DMS 273 (cell line): ENCODE measurements around the gene NUP62.
"Not testable (repeated sequence)": the region's sequence is repeated elsewhere in the genome, so short reads cannot be mapped to it uniquely, and the experiment has no call there.

Source experiments
- DNase-seq: peaks from one replicate; lab custom pipeline; 2025; ENCODE audit not compliant: unreplicated experiment; lab: John Stamatoyannopoulos, UW

The NUP62 gene, protein sequence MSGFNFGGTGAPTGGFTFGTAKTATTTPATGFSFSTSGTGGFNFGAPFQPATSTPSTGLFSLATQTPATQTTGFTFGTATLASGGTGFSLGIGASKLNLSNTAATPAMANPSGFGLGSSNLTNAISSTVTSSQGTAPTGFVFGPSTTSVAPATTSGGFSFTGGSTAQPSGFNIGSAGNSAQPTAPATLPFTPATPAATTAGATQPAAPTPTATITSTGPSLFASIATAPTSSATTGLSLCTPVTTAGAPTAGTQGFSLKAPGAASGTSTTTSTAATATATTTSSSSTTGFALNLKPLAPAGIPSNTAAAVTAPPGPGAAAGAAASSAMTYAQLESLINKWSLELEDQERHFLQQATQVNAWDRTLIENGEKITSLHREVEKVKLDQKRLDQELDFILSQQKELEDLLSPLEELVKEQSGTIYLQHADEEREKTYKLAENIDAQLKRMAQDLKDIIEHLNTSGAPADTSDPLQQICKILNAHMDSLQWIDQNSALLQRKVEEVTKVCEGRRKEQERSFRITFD

DNA sequence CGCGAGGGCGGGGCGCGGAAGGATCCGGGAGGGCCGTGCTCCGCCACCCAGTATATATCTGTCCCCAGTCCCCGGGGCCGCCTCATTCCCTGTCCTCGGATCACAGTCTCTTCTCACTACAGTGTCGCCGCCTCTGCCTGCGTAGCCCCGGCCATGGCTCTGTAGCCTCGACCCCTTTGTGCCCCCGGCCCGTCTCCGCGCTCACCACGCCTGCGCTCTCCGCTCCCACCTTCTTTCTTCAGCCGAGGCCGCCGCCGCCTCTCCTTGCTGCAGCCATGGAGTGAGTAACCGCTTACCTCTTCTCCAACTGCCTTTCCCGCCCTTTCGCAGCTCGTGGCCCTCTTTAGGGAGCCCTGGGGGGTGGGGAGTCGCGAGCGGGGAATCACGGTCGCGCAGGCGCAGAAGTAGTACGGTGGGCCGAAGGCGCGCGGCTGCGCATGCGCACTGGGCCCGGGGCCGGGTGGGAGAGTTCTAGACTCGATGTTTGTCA, at the start of gene NUP62, which contains the start of gene ATF5:
TSS of gene NUP62 (minus strand) at position 384 of the 490 bp plus-strand sequence. CDS start 19,697 bp downstream, outside the sequence.
TSS of gene ATF5 (plus strand) at position 85 of the 490 bp plus-strand sequence. CDS start 1,646 bp downstream, outside the sequence.
- DNase-seq = peak; percentile 97

- no peak for DNase-seq
Measured at GRCh38 chr19:49978324-49978723, 49.0 kb upstream of the NUP62 start.

- DNase-seq = no peak
Measured at GRCh38 chr19:49977881-49978280, 48.6 kb upstream of the NUP62 start.

- no peak for DNase-seq
Measured at GRCh38 chr19:49977076-49977475, 47.8 kb upstream of the NUP62 start.

- DNase-seq = no peak
Measured at GRCh38 chr19:49976496-49976895, 47.2 kb upstream of the NUP62 start.

GRCh38 chr19:49975051-49975450, 45.7 kb upstream of the NUP62 start:
- no peak for DNase-seq

DNA sequence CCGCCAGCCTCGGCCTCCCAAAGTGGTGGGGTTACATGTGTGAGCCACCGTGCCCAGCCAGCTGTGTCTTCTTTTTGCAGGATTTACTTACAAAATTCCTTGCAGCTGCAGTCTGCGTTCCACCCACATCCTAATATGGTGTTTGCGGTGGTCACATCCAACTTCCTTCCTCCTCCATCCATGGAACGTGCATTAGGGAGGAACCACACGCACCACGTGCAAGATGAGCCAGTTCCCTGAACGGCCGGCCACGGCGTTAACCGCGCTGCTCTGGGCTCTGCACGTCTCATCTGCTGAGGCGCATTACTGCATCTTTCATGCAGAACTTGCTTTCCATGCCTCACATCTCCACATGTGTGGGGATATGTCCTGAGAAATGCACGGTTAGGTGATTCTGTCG, 44.7 kb upstream of the NUP62 start:
- DNase-seq = no peak

GRCh38 chr19:49972841-49973240, 43.5 kb upstream of the NUP62 start:
- DNase-seq = no peak

DNA sequence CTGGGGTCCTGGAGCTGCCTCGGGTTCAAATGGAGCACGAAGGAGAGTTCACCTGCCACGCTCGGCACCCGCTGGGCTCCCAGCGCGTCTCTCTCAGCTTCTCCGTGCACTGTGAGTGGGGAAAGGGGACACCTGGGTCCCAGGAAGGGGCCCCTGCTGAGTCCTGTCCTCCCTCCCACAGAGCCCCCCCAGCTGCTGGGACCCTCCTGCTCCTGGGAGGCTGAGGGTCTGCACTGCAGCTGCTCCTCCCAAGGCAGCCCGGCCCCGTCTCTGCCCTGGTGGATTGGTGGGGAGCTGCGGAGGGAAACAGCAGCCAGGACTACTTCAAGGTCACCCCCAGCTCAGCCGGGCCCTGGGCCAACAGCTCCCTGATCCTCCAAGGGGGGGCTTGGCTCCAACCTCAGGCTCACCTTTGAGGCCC, 42.7 kb upstream of the NUP62 start:
- no peak for DNase-seq

GRCh38 chr19:49969355-49969754, 40.1 kb upstream of the NUP62 start:
- not testable (repeated sequence) for DNase-seq

DNA sequence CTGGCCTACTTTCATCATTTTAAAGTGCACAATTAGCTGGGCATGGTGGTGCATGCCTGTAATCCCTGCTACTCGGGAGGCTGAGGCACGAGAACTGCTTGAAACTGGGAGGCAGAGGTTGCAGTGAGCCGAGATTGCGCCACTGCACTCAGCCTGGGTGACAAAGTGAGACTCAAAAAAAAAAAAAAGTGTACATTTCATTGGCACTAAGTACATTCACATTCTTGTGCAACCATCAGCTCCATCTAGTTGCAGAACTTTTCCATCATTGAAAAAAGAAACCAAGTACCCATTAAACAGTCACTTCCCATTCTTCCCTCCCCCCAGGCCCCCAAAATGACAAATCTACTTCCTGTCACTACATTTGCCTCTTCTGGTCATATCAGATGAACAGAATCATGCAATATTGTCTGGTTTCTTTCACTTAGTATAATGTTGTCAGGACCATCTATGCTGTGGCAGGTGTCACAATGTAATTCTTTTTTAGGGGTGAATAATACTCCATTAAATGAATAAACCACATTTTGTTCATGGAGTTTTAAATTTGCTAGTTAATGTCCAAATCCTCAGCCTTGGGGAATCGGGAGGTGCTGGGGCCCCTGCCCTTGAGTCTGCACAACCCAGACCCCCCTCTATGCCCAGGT, 39.1 kb upstream of the NUP62 start:
- DNase-seq = no peak

GRCh38 chr19:49960980-49961379, 31.7 kb upstream of the NUP62 start, which contains the start of gene SIGLEC11:
TSS of gene SIGLEC11 (minus strand) at chr19:49961172. CDS start at chr19:49961081, 91 bp downstream.
- not testable (repeated sequence) for DNase-seq

DNA sequence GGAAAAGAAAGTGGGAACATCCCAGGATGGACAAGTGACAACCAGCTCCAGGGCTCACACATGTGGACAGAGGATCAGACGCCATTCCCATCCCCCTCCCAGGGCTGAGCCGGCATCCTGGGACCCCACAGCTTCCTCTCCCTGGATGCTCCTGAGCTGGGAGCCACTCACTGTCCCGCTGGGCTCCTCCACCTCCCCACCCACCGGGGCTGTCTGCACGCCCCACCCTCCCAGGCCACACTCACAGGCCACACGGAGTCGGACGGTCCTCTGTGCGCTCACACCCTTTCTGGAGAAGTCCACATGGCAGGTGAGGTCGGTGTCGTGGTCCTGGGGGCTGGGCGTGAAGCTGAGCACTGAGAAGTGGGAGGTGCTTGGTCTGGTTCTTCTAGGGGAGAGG, 30.6 kb upstream of the NUP62 start:
- not testable (repeated sequence) for DNase-seq

DNA sequence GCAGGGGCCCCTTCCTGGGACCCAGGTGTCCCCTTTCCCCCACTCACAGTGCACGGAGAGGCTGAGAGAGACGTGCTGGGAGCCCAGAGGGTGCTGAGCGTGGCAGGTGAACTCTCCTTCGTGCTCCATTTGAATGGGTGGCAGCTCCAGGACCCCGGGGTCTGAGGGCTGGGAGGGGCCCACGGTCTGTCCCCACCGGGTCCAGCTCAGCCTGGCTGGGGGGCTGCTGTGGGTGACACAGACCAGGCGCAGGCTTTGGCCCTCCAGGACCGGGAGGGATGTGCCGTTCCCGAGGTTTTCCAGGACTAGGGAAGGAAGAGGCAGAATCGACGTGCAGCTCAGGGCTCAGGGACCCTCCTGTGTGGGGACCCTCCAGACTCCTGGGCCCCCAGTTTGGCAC, 29.3 kb upstream of the NUP62 start:
- DNase-seq = not testable (repeated sequence)

DNA sequence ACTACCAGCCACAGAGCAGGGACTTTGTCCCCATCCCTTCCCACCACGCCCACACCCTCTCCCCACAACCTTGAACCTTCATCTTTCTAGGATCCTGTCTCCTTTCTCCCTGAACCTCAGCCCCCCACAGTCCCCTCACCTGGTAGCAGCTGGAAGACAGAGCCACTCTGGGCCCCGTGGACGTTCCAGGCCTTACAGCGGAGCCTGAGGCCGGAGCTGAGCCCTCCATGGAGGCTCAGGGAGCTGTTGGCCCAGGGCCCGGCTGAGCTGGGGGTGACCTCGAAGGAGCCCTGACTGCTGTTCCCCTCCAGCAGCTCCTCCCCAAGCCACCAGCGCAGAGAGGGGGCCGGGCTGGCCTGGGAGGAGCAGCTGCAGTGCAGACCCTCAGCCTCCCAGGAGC, 28.8 kb upstream of the NUP62 start:
- not testable (repeated sequence) for DNase-seq

DNA sequence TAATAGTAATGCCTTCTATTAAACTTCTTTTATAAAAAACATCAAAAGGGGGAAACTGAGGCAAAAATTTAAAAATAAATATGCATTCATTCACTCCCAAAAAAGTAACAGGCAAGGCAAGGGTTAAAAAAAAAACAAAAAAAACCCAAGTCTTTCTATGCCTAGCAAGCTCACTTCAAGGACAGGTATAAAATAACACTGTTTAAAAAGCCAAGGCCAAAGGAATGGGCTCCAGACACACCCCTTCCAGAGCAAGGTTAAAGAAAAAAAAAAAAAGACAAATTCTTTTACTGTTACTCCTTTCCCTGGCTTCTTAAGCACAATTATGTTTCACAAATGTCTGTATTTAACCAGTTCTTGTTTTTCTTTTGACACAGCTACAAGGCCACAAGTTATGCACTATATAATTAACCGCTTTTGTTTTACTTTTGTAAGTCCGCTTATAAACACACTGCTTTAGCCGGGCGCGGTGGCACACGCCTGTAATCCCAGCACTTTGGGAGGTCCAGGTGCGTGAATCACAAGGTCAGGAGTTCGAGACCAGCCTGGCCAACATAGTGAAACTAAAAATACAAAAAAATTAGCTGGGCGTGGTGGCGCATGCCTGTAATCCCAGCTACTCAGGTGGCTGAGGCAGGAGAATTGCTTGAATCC, 28.1 kb upstream of the NUP62 start:
- DNase-seq = no peak

GRCh38 chr19:49956115-49956495, 26.8 kb upstream of the NUP62 start:
- DNase-seq = no peak

- DNase-seq = no peak
Measured at GRCh38 chr19:49954933-49955332, 25.6 kb upstream of the NUP62 start.

DNA sequence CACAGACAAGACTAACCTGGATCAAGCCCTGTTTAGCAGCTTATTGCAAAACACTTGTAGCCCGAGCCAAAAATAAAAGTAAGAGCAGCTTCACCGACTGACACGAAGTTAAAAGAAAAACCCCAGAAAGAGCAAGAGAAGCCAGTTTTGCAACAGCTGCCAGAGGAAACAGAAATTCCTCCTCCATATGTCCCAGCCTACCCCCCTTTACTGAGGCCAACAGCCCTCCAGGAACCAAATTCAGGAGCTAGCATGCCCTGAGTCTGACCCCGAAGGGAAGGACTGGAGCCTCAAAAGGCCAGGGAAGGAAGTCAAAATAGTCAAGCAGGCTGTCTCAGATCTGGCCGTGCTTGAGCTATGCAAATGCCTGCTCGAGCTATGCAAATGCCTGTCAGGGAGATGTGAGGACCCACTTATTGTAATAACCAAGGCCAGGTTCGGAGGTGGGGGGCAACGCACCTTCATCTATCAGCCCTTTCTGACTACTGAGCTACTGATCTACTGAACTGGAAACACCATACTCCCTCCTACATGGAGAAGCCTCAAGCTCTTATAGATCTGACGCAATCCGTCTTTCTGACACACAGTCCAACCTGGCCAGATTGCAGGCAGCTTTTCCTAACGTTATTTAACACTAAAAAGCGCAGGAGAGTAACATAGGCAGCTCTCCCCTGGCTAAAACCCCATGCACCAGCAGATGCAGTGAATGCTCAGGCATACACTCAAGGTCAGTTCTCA, 25.0 kb upstream of the NUP62 start:
- peak; percentile 66 for DNase-seq

GRCh38 chr19:49953416-49953815, 24.1 kb upstream of the NUP62 start:
- DNase-seq = no peak

- no peak for DNase-seq
Measured at GRCh38 chr19:49952906-49953305, 23.6 kb upstream of the NUP62 start.
